ENCODE measurements around the gene HELT.

DNA sequence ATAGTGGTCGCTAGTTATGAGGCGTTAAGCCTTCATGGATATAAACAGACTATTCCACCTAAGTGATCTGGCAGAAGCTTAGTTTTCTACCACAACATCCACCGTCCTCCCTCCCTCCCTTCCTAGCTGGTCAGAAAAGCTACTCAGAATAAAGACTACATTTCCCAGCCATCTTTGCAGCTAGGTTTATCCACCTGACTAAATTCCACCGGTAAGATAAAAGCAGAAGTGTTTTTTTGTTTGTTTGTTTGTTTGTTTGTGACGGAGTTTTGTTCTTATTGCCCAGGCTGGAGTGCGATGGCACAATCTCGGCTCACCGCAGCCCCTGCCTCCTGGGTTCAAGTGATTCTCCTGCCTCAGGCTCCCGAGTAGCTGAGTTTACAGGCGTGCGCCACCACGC lies 44.3 kb downstream of the HELT start:
- no peak for TF ChIP-seq EZH2 (IDR thresholded peaks at IDR 0.05; ENCODE audit: low read length, missing control alignments)
- TF ChIP-seq, protein P1, sequence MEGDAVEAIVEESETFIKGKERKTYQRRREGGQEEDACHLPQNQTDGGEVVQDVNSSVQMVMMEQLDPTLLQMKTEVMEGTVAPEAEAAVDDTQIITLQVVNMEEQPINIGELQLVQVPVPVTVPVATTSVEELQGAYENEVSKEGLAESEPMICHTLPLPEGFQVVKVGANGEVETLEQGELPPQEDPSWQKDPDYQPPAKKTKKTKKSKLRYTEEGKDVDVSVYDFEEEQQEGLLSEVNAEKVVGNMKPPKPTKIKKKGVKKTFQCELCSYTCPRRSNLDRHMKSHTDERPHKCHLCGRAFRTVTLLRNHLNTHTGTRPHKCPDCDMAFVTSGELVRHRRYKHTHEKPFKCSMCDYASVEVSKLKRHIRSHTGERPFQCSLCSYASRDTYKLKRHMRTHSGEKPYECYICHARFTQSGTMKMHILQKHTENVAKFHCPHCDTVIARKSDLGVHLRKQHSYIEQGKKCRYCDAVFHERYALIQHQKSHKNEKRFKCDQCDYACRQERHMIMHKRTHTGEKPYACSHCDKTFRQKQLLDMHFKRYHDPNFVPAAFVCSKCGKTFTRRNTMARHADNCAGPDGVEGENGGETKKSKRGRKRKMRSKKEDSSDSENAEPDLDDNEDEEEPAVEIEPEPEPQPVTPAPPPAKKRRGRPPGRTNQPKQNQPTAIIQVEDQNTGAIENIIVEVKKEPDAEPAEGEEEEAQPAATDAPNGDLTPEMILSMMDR (conservative IDR thresholded peaks at IDR 0.05 in 1 of 2, IDR thresholded peaks at IDR 0.05 in 1 of 2; ENCODE audit: low read depth in 1 of 2, low read length in 2 of 2): no peak
